Hematopoietic multipotent progenitor cell treated with erythropoietin and hydrocortisone succinate and interleukin-3 and kit ligand, for 4 days (in vitro differentiated cells): ENCODE results near the gene HNRNPU.

Experiments
- DNase-seq: peaks from one replicate; pipeline ENCODE4 v3.0.0-alpha.2; 2015

HNRNPU gene

GRCh38 chr1:244862699-244863490 is 1.4 kb downstream of the HNRNPU start:
- peak; percentile 97 for DNase-seq

DNA sequence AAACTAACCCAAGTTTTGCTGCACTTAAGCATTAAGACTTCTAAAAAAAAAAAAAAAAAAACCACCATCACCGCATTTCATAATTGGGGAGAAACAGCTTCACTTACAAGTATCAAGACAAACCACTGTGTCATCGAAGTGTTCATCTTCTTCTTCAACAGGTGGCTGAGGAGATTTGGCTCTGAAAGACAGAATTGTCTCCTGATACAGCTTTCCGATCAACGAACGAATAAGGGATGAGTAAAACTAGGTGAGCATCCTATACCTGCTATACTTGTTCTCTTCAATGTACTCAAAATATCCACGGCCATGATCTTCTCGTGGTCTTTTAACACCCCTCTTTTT is 2.0 kb downstream of the HNRNPU start:
- DNase-seq, result peak; percentile 64

- peak; percentile 50 for DNase-seq
Observed at GRCh38 chr1:244861683-244862082, 2.7 kb downstream of the HNRNPU start.

DNA sequence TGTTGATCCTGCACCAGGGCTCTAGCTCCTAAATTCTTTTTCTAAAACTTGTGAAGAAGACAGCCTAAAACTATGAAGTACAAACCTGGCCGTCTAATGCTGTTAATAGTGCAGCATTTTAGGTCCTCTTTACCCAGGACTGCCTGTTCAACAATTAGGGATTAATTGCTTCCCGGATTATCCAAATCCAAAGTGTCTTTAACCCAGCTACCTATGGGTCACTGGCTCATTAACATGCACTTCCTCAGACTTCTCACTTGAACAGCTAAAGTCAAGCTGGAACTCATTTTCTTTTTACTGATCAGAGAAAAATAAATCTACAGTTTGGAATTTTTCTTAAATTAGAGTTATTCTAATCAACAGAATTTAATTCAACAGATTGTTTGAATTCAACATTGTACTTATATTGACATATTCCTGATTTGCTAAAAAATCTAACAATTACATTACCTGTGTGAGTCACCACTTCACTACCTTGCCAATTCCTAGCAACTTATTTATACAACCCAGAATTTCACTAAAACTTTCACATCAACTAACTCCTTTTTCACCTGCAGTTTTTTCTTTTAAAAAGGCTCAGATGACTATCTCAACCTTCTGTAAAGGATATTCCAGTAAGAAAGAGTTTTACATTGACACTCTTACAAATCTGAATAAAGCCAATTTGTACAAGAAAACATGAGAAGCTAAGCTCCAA is 3.3 kb downstream of the HNRNPU start:
- no peak for DNase-seq

- DNase-seq, result no peak
Observed at GRCh38 chr1:244860078-244860477, 4.3 kb downstream of the HNRNPU start.

DNA sequence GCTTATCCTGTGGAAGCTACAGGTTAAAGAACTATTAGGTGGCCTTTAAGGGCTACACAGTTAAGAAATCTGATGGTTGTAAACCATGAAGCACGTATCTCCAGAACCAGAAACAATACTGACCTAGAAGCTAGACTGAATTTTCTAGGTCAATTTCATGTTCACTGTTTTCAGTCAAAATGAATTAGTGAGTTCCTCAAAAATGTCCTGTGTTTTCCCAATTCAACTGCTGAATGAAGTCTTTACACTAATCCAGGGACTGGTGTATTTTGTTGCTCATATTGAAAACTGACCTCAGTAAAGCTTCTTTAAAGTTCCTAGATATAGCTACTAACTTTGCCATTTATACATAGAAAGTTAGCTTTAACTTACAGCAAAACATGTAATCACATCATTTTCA is 6.0 kb downstream of the HNRNPU start:
- no peak for DNase-seq

DNA sequence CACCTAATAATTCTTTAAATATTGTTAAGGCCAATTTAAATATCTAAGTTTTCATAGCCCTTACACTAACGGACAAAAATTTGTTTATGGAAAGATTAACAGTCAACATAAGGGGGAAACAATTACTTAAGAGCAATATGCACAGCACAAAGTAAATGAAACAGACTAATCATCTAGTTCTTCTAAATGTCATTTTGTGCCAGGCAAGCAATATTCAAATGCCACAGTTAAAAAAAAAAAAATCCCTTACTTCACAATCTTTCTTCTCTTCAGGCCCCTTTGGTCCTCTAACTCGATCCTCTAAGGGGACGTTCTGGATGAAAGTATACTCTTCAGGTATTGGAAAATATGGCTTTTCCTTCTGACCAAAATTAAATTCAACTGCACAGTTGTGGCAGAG is 6.6 kb downstream of the HNRNPU start:
- DNase-seq, result no peak

DNA sequence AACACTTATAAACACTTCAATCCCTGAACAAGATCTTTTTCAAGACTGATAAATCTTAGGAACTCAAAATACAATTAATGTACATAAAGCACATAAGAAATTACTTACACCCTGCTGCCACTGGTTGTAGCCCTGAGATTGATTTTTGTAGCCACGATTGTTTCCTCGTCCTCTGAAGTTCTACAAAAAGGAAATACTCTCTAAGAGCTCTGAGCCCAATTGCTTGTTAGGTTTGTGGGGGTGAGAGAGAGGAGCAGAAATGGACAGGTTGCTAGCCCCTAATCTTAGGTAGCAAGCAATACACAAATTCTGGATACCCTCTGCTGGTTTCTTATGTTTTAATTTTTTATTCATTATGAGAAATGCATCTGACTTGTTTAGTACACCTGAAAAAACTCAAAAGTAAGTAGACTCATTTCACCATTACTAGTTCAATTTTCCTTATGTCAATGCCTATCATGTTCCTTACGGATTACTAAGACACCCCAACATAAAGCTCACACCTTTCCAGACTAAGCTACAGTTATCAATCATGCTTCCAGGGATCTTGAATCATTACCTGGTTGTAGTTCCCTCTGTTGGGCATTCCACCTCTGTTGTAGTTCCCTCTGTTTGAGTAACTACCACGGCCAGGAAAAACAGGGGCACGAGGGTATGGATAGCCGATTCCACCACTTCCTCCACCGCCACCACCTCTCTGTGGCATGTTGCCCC is 9.3 kb downstream of the HNRNPU start:
- DNase-seq, result no peak

GRCh38 chr1:244854166-244854565 is 10.2 kb downstream of the HNRNPU start:
- peak; percentile 55 for DNase-seq

DNA sequence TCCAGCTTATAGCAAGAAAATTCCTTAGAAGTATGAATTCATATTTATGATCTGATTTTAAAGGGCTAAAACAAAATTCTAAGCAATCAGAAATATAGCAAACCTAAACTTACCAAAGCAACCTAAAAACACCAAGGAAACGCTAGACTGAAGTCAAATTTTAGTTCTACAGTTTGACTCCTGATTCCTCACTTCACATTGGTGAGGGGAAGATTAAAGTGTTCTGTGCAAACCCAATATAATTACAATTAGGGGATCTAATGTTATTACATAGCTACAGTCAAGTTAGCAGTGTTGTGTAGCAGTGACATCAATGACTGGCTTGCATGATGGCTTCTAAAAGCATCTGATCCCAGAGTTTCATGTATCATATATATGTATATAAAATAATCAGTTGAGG is 11.6 kb downstream of the HNRNPU start:
- no peak for DNase-seq

DNA sequence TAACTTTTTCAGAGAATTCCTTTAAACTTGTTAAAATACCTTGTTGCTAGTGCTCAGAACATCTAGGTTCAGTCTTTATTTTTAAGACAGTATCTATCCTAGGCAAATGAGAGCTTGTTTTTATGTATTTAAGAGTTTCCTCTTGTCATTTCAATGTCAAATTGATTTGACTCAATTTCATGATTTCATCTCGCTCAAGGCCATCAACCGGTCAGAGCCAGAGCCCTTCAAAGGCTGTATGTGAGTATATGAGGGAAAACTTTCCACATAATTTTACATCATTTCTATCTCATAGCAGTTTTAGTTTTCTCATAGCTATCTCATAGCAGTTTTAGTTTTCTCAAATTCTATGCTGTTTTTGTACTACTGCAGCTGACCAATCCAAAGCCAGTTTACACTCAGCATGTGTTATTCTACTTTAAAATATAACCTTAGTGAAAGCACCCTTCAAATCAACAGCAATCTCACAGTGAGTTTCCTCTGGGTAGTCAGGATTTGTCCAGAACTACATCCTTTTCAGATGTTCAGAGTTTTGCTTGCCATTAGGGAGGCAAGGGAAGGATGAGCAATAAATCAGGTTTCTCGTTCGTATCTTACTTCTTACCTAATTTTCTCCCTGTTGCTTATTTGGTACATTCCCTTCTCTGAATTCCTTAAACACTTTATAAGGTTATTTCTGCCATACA is 12.7 kb downstream of the HNRNPU start:
- no peak for DNase-seq

DNA sequence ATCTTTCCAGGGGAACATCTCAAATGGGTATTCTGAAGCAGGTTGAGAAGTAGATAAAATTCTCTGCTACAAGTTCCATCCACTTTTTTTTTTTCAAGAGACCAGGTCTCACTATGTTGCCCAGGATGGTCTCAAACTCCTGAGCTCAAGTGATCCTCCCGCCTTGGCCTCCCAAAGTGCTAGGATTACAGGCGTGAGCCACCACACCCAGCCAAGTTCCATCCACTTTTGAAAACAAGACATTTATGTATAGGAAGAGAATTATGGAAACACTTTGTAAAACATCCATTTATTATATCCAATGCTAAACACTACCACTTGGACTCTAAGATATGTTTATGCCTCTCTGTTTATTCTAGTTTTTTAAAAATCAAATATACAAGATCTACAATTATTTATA is 13.4 kb downstream of the HNRNPU start:
- DNase-seq, result no peak

- no peak for DNase-seq
Observed at GRCh38 chr1:244850099-244850852, 14.1 kb downstream of the HNRNPU start.

- DNase-seq, result no peak
Observed at GRCh38 chr1:244849189-244849866, 15.0 kb downstream of the HNRNPU start.

DNA sequence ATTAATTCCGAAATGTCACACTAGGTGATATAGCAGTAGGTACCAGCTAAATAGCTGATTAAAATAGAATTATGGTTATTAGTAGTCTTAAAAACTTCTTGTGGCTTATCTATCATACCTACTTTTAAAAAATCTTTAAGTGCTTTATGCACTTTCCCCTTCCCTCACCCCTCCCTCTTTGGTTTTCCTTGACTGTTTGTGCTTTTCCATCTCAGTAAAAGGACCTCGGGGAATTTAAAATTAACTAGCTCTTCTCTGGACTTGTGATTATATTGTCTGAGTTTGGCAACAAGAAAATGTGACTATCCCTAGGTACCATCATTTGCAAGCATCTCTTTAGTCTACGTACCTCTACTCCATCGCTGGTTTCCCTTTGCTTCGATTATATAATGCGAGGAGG is 17.7 kb downstream of the HNRNPU start:
- no peak for DNase-seq

DNA sequence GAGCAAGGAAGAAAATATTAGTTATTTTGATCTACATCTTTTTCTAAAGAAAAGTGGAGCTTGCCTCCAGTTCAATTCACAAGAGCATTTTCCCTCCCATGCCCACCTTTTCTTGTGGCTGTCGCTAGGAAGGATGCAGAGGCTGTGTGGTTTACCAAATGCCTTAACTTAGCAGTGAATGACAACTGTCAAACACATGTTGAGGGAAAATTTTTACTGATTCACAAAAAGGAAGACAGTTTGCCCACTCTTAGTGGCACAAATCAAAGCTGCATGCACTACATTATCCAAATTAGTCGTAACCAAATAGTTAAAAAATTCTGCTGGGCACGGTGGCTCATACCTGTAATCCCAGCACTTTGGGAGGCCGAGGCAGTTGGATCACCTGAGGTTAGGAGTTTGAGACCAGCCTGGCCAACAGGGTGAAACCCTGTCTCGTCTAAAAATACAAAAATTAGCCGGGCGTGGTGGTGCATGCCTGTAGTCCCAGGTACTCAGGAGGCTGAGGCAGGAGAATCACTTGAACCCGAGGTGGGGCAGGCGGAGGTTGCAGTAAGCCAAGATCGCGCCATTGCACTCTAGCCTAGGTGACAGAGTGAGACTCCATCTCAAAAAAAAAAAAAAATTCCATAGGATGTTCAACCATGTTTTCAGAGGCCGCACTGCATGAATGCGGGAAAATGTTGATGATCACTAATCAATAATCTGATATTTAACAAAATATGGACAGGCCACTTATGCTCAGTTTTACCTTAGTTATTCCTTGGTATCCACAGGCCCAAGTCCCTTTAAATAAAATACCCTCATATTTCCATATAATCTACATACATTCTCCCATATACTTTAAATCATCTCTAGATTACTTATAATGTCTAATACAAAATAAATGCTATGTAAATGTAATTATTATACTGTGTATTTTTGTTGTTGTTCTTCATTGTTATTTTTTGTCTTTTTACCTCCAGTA is 19.9 kb downstream of the HNRNPU start:
- DNase-seq, result no peak

GRCh38 chr1:244843148-244843978 is 21.0 kb downstream of the HNRNPU start:
- DNase-seq, result no peak

- no peak for DNase-seq
Observed at GRCh38 chr1:244841273-244841927, 22.9 kb downstream of the HNRNPU start.

GRCh38 chr1:244840219-244840794 is 24.0 kb downstream of the HNRNPU start:
- DNase-seq, result no peak
